Cerebellar cortex (tissue), 1 donor: ENCODE results near the gene ADPRHL1.
"Not testable (repeated sequence)": the region's sequence is repeated elsewhere in the genome, so short reads cannot be mapped to it uniquely, and the experiment has no call there.

Experiments used
- DNase-seq: peaks from one replicate; pipeline ENCODE4 v3.0.0-alpha.2; 2015; ENCODE audit warnings: low spot score

The ADPRHL1 gene

DNA sequence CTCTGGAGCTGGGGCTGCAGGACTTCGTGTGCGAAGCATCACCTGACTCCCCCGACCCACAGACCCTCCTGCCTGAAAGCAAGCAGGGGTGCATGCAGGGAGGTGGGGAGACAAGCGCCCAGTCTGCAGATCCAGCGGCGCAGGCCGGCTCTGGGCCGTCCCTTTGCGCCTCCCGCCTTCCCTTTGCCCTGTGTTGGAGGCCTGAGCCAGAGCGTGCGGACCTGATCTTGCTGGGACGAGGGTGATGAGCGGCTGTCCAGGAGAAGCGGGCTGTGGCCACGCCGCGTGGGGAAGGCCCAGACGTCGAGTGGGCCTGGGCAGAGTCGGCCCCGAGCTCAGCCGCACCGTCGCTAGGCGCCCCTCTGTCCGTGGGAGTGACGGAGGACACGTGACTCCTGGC, 84.1 kb downstream of the ADPRHL1 start:
- DNase-seq, result no peak

GRCh38 chr13:113368353-113368752, 84.9 kb downstream of the ADPRHL1 start:
- DNase-seq, result not testable (repeated sequence)

DNA sequence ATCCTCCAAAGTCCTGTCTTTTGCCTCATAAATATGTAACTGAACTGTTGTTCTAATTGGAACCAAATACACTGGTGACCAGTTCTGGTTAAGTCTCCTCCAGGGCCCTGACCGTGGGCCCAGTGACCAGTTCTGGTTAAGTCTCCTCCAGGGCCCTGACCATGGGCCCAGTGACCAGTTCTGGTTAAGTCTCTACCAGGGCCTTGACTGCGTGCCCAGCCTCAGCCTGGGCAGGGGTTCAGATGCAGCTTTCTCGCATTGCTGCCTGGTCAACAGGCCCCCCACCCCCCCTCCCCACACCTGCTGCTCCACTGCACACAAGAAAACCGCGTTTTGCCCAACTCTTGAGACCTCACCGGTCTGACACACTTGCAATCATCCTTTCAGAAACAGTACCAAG, 85.5 kb downstream of the ADPRHL1 start:
- no peak for DNase-seq

GRCh38 chr13:113367020-113367560, 86.2 kb downstream of the ADPRHL1 start:
- DNase-seq, result no peak

DNA sequence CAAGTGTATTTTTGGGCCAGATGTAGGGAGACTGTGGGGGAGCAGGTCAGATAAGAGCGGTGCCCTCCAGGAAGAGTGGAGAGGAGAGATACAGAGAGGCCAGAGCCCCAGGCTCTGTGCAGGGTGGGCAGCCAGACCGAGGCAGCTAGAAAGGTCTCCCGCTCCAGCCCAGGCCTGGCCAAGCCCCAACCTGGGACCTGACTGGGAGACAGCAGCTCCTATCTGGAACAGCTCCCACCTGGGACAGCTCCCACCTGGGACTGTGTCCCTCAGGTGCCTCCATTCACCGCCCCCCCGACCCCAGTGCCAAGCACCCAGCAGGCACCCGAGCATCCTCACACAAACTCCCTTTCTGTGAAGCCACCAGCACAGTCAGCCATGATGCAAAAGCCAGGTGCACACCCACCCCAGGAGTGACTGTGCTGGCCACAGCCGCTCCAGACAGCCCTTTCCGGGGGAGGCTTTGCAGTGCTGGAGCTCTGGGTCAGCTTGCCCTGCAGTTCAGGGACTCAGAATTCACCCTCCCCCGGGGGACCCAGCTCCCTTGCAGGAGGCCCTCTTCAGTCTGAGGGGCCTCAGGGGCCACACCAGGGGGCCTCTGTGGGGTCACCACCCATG, 87.2 kb downstream of the ADPRHL1 start:
- DNase-seq, result no peak

DNA sequence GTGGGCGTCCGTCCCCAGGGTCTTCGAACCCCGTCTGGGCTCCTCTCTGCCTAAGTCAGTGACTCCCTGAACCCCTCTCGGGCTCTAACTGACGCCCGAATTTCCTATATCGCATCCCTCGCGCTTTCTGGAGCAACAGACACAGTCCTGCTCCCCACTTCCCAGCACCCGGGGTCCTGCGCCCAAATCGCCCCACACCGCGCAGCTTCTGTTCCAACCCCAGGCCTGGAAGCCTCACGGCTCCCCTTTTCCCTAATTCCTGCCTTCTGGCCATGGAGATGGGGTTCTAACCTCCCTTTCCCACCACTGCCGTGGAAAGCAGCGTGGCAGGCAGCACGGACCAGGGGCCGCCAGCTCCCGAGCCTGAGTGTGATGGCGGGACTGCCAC, 87.7 kb downstream of the ADPRHL1 start:
- no peak for DNase-seq

GRCh38 chr13:113364901-113365582, 88.2 kb downstream of the ADPRHL1 start:
- DNase-seq, result no peak

DNA sequence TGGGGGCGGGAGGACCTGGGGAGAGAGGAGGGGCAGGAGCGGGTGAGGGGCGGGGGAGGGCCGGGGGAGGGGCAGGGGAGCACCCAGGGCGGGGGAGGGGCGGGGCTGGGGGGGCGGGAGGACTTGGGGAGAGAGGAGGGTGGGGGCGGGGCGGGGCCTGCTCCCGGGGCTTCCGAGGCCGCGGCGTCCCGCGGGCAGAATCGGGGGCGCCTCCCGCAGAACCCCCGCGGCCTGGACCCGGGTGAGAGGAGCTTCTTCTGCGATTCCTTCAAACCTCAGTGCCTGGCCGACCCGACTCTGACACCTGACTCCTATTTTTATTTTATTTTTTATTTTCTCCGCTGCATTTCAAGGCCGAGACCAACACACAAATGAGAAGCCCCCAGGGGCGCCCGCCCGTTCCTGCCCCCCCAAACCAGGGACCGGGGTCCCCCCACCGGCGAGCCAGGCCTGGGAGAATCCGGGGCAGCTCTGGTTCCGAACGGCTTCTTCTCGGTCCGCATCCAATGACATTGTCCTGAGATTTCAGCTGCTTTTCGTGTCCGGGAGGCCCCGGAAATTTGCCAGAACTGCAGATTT, 88.9 kb downstream of the ADPRHL1 start:
- no peak for DNase-seq

- no peak for DNase-seq
Observed at GRCh38 chr13:113361406-113361805, 91.9 kb downstream of the ADPRHL1 start.

- no peak for DNase-seq
Observed at GRCh38 chr13:113360446-113360845, 92.8 kb downstream of the ADPRHL1 start.

DNA sequence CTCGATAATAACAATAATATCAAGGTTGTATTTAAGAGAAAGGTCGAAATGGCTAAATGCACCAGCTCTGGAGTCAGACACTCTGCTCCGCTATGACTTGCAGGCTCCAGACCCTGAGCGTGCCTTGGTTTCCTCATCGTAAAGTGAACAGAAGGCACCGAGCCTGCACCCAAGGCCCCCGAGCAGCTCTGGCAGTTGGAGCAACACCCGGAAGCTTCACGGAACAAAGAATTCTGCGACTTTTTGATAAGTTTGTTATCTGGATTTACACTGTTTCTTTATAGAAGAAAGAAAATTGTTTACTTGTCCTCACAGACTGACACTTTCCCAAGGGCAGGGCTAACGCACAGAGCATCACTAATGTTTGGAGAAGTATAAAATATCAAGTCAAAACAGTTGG, 93.7 kb downstream of the ADPRHL1 start:
- no peak for DNase-seq

DNA sequence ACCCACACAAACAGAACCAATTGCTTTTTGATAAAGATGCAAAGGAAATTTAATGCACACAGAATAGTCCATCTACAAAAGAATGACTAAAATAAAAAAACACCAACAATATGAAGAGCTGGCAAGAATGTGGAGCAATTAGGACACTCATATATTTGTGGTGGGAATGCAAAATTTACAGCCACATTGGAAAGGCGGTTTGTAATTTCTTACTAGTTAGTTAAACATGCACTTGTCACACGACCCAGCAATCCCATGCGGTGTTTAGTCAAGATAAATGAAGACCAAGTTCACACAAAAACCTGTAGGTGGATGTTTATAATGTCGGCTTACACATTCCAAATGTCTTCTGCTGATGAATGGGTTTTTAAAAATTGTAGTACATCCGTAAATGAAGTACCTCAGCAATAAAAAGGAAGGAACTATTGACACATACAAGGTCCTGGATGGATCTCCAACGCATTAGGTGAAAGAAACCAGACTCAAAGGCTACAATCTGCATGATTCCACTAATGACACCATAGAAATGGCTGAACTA, 94.6 kb downstream of the ADPRHL1 start:
- no peak for DNase-seq

GRCh38 chr13:113357529-113357928, 95.8 kb downstream of the ADPRHL1 start:
- no peak for DNase-seq

DNA sequence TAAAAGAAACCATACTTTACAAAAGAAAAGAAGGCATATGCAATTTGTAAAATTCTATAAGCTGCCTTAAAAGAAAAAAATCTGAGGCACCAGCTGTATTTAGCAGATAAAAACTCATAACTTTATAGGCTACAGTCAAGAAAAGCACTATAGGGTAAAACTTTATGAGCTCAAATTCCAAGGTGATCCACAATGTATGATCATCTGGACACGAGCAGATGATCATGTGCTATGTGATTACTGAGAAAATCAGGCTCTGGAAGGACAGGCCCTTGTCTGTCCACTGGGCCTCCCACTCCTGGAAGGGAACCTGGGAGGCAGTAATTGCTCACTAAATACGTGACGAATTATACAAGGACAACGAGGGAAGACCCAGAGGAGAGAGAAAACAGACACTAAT, 96.7 kb downstream of the ADPRHL1 start:
- no peak for DNase-seq

DNA sequence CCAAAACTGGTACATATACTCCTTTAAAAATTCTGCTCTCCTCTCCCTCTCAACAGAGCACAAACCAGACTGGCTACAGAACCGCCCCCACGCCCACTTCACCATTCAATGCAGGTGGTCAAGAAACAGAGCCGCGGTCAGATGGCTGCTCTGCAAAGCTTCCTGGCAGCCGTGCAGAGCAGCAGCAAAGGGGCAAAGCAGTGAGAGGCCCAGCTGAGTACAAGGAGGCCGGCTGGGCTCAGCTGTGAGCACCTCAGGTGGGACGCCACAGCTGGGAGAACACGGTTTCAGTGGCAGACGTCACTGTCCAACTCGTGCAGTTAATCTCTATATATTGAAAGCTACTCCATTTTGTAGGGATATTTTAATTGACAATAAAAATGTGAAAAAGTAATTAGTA, 97.7 kb downstream of the ADPRHL1 start:
- DNase-seq, result no peak

GRCh38 chr13:113354831-113355610, 98.3 kb downstream of the ADPRHL1 start:
- DNase-seq, result no peak

- no peak for DNase-seq
Observed at GRCh38 chr13:113353254-113353653, 100.0 kb downstream of the ADPRHL1 start.

- DNase-seq, result no peak
Observed at GRCh38 chr13:113351514-113352026, 101.7 kb downstream of the ADPRHL1 start.

DNA sequence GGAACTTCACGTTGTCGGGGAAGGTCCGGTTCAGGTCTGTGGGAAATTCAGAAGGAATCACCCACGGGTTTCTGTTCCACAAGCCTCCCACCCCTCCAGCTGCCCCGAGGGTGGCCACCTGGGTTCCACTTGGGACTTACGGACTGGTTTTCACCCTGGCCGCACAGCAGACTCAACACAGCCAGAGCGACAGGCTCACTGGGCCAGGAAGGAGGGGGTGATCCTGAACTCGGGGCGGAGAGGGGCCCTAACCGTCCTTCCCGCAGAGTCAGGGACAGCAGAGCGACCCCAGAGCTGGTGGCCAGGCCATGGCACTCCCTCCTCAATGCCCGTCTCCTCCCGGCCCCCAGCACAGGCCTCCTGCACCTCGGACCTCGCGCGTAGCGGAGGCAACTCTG, 102.4 kb downstream of the ADPRHL1 start:
- no peak for DNase-seq

DNA sequence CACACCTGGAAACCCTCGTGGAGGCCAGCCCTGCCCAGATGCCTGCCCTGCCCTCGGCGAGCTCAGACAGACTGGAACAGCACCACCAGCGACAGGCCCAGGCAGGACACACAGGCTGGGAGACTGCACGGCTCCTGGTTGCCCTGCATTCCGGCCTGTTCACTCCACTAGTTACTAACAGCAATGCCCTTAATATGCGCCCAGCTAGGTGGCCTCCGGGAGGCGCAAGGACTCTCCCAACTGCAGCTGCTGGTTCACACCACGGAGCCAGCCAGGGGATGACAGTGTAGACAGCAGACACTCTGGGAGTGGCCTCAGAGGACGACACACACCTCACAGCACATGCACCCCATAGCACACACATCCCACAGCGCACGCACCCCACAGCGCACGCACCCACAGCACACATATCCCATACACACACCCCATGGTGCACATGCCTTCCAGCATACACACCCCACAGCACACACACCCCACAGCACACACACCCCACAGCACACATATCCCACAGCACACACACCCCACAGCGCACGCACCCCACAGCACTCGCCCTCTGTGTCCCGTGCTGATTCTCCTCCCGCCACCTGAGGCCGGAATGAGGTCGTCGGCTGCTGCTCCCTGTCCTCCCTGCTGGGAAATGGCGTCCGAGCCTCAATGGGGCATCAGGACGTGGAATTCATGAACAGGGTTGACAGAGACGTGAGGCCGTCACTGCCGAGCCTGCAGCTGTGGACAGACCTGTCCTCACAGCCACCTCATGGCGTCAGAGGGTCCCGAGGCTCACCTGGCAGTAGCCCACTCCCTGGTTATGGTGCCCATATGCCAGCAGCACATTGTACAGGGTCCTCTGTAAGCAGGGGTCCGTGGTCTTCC, 103.0 kb downstream of the ADPRHL1 start:
- peak; percentile 17 for DNase-seq
